Activated gamma-delta T cell treated with anti-CD3 and anti-CD28 coated beads, Interleukin-2, amount 50 U/mL, for 16 hours (primary cell): ENCODE data around the gene RIN3.

Experiments
- DNase-seq: peaks from one replicate; pipeline ENCODE4 v3.0.0-alpha.2; 2020; ENCODE audit warnings: low read depth

RIN3 gene

DNA sequence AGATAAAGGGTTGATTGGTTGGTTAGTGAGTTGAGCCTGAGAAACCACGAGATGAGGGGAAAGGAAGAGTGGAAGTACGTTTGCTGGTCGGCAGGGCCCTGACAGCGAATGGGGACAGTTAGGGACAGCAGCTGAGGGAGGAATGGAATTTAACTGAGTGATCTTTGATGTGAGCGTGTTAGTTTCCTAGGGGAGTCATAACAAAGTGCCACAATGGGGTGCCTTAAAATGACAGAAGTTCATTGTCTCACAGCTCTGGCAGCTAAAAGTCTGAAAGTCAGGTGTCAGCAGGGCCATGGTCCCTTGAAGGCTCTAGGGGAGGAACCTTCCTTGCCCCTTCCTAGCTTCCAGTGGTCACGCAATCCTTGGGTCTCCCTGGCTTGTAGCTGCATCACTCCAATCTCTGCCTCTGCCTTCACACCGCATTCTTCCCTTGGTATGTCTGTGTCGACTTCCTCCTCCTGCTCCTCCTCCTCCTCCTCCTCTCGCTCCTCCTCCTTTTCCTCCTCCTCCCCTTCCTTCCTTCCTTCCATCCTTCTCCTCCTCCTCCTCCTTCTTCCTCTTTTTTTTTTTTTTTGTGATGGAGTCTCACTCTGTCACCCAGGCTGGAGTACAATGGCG, 26.0 kb upstream of the RIN3 start:
- no peak for DNase-seq

DNA sequence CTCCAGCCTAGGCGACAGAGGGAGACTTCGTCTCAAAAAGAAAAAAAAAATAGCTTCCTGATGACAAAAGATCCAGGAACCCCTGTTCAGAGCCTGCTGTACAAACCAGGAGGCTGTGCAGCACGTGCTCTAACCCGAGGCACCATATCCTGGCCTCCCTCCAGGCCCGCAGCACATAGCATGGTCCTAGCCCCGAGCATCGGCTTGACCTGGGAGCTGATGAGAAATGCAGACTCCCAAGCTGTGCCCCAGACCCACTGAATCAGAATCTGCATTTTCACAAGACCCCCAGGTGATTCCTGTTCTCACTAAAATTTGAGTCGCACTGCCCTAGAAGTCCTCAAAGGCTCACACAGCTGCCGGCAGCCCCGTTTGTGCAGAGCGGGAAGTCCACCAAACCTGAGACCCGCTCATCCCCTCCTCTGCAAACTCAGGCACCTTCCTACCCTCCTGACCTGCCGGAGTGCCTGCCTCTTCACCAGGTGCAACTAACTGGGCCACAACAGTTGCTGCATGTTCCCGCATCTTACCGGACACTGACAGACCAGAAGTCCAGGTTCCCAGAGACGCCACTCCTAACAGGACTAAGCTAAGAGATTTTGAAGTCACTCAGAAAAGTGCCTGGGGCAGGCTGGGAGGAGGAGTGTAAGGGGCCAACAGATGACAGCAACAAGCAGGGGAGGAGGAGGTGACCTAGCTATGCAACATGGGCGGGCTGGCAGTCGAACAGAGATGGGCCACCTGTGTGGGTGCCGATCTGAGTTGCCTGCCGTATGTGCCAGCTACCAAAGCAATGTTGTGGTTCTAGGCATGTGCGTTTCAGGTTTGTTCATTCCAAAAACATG, 24.0 kb upstream of the RIN3 start:
- no peak for DNase-seq

DNA sequence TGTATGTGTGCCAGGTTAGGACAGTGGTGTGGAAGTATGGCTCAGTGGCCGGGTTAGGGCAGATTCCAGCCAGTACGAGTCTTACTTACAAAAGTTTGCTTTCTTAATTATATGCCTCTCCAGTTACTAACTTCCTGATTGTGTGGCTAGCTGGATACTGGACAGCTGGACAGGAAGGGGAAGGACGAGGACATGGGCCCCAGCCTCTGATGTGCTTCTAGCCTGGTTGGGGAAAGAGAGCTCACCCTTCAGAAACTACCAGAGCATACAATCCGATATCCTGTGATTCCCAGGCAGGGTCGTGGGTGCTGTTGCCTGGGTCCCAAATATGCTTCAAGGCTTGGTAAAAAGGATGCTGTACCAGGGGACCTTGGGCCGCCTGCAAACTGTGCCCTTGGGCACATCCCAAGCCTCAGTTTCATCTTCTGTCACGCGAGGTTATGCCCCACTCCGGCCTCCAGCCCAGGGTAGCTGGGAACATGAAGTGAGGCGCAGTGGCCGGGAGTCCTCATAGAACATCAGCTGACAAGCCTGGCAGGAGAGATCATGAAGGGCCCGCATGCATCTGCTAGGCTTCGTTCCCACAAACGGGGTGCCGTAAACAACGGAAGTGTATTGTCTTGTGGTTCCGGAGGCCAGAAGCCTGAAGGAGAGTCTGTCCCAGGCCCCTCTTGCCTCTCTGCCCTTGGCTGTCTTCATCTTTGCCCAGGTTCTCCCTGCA, 23.2 kb upstream of the RIN3 start:
- no peak for DNase-seq

DNA sequence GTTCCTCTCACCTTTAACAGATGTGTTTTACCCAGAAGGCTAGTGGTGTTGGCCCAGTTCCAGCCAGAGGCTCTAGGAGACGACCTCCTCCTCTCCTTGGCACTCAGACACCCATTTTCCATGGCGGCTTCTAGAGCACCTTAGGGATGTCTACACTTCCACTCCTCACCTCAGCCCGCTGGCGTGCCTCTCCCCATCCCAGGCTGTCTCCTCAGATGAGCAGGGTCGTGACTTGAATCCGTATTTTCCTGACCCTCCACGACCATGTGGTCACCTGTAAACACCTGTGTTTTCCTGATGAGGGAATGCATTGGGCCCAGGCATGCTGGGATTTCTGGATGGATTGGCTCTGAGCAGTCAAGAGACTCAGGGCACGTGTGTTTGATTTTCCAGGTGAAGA, 21.8 kb upstream of the RIN3 start:
- DNase-seq = no peak

DNA sequence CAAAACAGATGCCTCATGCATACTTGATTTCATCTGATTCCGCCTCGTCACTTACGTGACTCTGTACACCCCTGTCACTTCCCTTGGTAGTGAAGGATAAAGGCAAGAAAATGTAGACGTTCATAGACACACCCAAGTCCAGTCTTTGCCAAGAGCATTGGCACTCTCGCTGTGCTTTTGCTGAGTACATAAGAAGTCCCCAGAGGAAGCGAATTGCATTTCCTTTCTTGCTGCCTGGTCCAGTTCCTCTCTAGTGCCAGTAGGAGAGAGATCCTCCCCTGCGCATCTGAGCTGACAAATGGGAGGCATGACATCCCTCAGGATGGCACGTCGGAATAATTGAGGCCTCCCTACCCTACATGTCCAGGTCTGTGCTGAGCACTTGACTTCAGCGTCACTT, 21.3 kb upstream of the RIN3 start:
- DNase-seq = no peak

DNA sequence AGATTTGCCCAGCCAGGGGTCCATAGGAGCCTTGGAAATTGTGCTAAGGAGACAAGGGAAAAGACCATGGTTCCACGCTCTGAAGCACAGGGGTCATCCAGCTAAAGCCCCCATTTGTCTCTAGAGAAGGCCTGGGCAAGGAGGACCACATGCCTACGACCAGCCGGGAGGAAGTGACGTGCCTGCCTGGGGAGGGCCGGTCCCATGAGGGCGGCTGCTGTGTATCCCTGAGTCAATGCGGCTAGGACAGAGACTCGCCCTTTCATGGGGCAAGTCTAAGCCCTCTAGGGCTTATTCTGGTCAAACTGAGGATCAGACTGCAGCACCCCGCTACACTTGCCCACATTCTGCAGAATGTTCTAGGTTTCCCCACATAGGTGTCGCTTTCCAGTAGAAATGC, 20.6 kb upstream of the RIN3 start:
- no peak for DNase-seq

DNA sequence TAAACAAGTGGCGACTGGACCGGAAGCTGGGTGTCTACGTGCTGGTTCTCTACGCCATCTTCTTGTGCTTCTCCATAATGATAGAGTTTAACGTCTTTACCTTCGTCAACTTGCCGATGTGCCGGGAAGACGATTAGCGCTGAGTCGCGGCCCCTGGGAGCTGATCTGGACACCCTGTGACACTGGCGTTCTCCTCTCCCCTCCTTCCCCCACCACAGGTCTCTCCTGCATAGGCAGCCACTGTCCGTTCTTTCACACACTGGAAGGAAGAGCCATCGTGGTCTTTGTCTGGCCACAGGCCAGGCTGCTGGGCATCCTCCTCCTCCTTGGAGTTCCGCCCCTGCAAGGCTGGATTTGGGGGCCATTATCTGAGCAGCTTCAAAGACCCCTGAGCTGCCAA, 20.1 kb upstream of the RIN3 start:
- no peak for DNase-seq

DNA sequence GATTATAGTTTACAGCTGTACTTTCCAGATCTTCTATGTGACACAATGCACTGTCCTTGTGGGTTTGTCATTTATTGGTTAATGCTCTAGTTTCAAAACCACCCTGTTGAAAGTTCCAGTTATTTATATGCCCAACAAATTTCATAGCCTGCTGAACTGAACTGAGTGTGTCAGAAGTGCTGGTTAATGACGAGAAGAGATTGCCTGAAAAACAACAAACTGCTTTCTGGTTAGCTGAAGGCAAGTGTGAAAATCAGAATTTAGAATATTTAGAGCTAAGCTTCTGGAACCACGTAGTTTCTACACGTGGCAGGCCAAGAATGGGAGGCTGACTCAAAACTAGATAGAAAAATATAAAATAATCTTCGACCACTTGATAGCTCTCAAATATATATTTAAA, 19.1 kb upstream of the RIN3 start:
- DNase-seq = no peak

DNA sequence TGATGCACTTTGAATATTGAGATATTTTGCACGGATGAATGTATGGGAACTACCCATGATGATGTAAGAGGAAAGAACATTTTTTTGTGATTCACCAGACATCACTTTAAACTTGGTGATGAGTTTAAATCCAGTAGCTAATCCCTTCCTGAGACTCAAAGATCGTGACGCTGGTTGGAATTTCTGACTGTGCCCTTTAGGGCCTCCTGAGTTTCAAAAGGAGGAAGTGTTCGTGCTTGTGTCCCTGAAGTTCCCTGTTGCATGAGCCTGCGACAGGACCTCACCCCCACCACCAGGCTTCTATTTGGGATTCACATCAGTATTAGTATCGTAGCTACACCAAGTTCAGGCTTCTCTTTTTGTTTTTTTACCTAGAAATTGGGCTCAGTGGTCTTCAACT, 18.6 kb upstream of the RIN3 start:
- DNase-seq = no peak

DNA sequence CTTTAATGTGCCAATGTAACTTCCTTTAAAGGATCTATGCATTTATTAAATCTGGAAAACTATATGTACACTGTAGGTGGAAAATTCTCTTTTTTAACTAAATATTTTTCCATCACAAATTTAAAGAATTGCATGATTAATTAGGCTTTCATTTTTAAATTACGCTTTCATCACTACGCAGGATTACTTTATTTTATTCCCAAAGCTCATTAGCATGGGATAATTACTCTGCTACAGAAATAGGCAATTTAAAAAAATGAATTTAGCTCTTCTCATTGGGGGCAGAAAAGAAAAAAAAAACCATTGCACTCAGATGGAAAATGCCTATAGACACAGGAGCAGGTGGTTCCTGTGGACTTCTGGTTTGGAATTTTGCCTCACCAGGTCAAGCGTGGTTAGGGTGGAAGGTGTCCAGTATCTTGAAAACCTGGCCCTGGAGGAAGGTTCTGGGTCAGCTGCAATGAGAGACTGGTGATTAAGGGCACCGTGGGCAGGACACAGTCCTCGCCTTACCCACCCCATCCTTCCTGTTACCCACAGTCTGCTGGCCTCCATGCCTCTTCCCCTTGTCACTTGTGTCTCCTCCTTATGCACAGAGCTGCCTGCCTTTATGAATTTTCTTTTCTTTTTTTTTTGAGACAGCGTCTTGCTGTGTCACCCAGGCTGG, 17.3 kb upstream of the RIN3 start:
- DNase-seq = no peak

DNA sequence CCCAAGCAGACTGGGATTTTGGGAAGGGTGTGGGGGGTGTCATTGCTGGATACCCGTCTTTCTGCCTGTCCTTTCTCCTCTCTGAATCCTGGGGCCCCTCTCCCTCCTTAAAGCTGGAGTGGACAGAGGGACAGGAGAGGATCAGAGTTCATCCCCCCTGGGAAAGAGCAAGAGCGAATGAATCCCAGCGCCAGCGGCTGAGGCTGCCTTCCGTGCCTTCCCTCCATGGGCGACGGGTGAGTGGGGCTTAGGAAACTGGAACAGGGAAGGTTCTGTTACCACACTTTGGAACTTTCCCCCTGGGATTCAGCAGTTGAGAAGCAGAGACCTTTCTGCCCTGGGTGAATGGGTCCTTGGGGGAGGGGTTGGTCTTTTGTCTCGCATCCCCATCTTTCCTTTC, 16.2 kb upstream of the RIN3 start:
- DNase-seq = no peak

DNA sequence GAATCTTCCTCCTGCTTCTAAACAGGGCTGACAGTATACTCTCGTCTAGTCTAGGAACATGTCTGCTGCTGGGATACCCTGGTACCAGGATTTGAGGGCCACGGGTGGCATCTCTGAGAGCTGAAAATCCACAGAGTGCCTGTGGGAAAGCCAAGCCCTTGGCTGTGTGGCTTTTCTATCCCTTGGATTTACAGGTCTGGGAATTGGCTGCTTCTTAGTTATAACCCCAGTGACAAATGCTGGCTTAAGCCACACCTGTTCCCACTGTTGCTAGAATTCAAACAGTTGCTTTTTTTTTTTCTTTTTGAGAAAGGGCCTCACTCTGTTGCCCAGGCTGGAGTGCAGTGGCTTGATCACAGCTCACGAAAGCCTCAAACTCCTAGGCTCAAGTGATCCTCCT, 14.3 kb upstream of the RIN3 start:
- no peak for DNase-seq

DNA sequence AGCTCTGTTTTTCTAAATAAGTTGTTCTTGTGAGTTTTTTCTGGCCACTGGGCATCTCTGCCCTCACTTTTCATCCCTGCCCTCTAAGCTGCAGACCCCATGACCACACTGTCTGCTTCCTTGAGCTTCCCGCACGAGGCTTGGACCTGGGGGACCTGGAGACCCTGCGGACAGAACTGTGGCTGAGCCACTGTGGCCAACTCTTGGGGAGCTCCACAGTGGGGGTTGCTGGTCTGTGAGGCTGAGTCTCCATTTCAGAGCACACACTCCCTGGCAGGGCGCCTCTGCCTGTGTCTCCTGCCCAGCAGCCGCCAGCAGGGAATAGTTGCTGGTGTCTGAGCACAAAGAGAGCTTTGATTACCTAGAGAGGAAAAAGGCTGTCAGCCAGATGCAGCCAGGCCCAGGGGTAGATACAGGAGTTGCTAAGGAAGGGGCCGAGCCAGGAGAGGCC, 13.1 kb upstream of the RIN3 start:
- no peak for DNase-seq

DNA sequence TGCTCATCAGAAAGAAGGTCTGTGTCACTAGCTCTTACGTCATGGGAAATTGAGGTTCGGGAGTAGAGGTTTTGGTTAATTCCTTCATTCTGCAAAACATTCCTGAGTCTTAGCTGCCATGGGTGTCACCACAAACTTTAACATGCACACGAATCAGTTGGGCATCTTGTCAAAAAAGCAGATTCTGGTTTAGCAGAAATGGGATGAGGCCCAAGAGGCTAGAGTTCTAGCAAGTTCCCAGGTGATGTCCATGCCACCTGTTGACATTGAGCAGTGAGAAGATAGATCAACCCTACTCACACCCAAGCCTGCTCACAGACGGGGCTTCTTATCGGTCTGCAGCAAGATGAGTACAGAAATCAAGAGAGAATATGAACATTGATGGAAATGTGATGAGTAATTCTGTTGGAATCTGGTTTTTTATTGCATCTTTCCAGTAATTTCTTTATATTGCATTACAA, 11.7 kb upstream of the RIN3 start:
- DNase-seq = no peak

DNA sequence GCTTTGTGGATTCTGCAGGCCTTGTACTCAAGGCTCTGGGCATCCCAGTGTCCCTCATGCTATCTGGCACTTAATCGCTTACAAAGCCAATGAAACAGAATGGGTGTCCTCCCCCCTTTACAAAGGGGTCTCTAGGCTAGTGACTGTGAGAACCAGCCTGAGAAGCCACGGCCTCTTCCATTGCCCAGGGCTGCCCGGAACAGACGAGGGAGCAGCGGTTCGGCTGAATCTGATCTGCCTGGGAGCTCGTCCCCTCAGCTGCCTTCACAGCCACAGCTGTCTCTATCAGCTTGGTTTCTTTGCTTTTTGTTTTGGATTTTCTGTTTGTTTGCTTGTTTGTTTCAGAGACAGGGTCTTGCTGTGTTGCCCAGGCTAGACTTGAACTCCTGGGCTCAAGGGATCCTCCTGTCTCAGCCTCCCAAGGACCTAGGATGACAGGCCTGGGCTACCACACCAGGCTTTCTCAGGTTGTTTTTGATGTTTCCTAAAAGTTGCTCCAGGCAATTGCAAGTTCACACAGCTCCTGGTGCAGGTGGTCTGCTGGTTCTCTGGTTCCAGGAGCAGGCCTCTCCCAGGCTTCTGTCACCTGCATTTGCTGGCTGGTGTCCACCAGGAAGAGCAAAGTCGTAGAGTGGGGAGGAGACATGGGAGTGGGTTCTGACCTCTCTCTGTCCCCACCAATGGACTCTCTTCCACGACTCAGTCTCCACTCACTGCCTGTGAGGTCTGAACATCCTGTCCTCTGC, 10.9 kb upstream of the RIN3 start:
- no peak for DNase-seq

DNA sequence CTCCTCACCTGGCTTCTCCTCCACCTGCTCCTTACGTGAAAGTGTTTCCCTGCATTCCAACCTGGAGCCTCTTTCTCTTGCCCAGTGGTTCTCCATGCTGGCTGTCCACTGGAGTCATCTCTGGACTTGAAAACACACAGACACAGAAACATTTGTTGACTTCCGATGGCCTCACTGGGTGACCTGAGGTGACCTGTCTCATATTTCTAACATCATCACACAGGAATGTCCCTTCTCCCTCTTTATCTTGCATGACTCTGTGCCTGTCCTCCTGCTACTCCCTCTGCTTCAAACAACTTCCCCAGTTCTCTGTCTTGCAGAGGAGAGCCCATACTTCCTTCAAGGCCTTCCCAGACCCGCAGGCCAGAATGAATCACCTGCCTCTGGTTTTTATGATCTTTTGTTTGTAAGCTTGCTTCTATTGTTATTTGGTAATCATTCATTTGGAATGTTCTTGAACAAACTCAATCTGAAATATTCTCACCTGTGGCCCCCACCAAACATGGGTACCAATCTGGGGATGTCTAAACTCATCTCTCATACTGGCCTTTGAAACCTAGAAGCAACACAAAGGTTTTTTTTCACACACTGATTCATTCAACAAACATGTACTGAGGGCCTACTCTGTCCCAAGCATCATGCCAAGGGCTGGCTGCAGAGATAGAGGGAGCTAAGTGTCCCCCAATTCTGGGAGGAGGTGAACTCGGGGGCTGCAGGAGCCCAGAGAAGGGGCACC, 9.7 kb upstream of the RIN3 start:
- no peak for DNase-seq

DNA sequence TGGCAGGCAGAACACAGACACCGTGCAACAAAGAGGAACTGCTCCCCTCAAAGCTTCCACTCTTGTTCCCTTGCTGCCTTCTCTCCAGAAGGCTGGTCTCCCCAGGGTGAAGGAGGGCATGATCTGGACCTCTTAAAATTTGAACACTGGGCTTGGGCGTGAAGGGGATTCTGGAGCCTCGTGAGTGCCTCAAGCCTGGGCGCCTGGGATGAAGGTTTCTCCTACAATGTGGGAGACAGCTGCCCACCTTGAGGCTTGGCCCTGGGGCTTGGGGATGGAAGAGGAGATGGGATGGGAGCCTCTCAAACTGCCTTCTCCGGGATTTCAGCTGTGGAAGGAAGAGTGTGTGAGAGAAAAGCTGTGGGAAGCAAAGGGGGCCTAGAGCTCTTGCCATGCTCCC, 7.8 kb upstream of the RIN3 start:
- DNase-seq = no peak

DNA sequence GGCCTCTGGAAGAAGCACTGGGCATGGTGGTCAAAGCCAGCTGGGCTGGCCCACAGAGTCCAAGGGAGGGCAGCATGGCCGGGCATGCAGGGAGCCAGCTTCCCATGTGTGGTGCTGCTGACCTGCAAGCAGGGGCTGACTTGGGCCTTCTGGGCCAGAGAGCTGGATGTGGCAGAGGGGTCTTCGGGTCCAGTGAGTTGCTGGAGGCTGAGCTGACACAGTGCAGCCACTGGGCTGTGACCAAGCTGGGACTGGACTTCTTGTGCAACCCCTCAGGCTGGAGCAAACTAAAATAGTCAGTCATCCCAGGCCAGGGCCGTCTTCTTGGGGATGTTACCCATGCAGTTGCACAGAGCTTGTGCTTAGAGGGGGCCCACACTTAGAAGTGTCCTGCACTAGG, 7.3 kb upstream of the RIN3 start:
- DNase-seq = no peak

DNA sequence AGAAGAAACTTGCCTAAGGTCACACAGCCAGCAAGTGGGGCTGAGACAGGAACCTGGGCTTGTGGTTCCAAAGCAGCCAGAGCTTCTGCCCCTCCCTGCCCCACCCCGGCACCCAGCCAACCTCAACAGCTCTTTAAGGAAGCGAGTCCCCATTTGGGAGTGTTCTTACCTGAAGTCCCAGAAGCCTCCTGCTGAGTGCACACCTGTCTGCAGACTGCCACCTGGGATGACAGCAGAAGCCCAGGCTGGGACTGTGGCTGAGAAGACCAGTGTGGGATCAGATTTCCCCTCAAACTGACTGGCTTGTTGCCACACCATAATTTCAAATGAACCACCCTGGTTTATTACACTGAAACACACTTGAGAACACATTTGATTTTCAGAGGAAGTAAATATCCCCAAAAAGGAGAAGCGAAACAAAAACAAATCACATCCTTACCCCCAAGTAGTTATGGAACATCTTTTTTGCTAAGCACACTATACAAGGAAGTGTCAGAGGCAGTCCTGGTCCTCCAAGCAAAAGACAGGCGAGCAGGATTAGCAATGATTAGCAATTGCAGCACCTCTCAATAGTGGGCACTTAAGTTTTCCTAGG, 6.3 kb upstream of the RIN3 start:
- DNase-seq = no peak

DNA sequence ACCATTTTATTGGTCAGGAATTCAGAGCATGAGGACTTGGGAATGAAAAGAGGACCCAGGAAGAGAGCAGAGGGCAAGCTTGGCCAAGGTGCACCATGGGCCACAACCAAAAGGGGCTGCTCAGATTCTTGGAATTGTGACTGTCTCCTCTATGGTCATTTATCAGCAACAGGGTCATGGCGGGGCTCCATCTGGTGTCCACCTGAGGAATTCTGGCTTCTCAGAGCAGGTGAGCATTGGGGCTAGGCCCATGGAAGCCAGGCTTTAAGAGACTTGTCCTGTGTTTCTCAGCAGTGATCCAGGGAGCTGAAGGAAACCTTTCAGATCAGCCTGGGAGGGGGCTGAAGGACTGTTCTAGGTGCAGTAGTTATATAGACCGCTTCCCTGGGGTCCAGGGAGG, 2.6 kb upstream of the RIN3 start:
- DNase-seq = no peak
